Measurements from ENCODE around the gene STARD3.

GRCh38 chr17:39703913-39704312 is 67.0 kb downstream of the STARD3 start:
- TF ChIP-seq CTCF (conservative IDR thresholded peaks at IDR 0.05; ENCODE audit: low read length) (no peak), EZH2phosphoT487 (IDR thresholded peaks at IDR 0.05; ENCODE audit: borderline replicate concordance) (no peak)
